ENCODE results near the gene LAMA3.

LAMA3 gene

GRCh38 chr18:23772327-23773024 is 83.2 kb downstream of the LAMA3 start:
- DNase-seq = no peak
- TF ChIP-seq POLR2A (IDR thresholded peaks at IDR 0.05; ENCODE audit: low read length) (no peak), GATA1 (IDR thresholded peaks at IDR 0.05; ENCODE audit: low read depth, low read length) (no peak)

- no peak for TF ChIP-seq GATA1 (IDR thresholded peaks at IDR 0.05; ENCODE audit: low read depth, low read length)
- TF ChIP-seq POLR2A (IDR thresholded peaks at IDR 0.05; ENCODE audit: low read length) = no peak
- DNase-seq = no peak
These were observed 87.1 kb downstream of the LAMA3 start for GRCh38 chr18:23776306-23776705.

GRCh38 chr18:23778828-23779227 is 89.6 kb downstream of the LAMA3 start:
- DNase-seq = no peak
- TF ChIP-seq POLR2A (IDR thresholded peaks at IDR 0.05; ENCODE audit: low read length) (no peak), GATA1 (IDR thresholded peaks at IDR 0.05; ENCODE audit: low read depth, low read length) (no peak)

GRCh38 chr18:23779696-23780303 is 90.5 kb downstream of the LAMA3 start:
- DNase-seq = no peak
- no peak for TF ChIP-seq GATA1 (IDR thresholded peaks at IDR 0.05; ENCODE audit: low read depth, low read length)
- no peak for TF ChIP-seq POLR2A (IDR thresholded peaks at IDR 0.05; ENCODE audit: low read length)

- TF ChIP-seq GATA1 (IDR thresholded peaks at IDR 0.05; ENCODE audit: low read depth, low read length) (no peak), POLR2A (IDR thresholded peaks at IDR 0.05; ENCODE audit: low read length) (no peak)
- DNase-seq = no peak
These were observed 95.6 kb downstream of the LAMA3 start for GRCh38 chr18:23784832-23785245.

- no peak for DNase-seq
- TF ChIP-seq POLR2A (IDR thresholded peaks at IDR 0.05; ENCODE audit: low read length) (no peak), GATA1 (IDR thresholded peaks at IDR 0.05; ENCODE audit: low read depth, low read length) (no peak)
These were observed 103.8 kb downstream of the LAMA3 start for GRCh38 chr18:23793051-23793450.

GRCh38 chr18:23793985-23794867 is 105.0 kb downstream of the LAMA3 start:
- TF ChIP-seq POLR2A (IDR thresholded peaks at IDR 0.05; ENCODE audit: low read length) (no peak), GATA1 (IDR thresholded peaks at IDR 0.05; ENCODE audit: low read depth, low read length) (no peak)
- DNase-seq = no peak

GRCh38 chr18:23798249-23798648 is 109.0 kb downstream of the LAMA3 start:
- no peak for DNase-seq
- TF ChIP-seq POLR2A (IDR thresholded peaks at IDR 0.05; ENCODE audit: low read length) = no peak
- TF ChIP-seq GATA1 (IDR thresholded peaks at IDR 0.05; ENCODE audit: low read depth, low read length) = no peak

- TF ChIP-seq POLR2A (IDR thresholded peaks at IDR 0.05; ENCODE audit: low read length) (no peak), GATA1 (IDR thresholded peaks at IDR 0.05; ENCODE audit: low read depth, low read length) (no peak)
- no peak for DNase-seq
These were observed 109.6 kb downstream of the LAMA3 start for GRCh38 chr18:23798824-23799223.

- no peak for DNase-seq
- TF ChIP-seq GATA1 (IDR thresholded peaks at IDR 0.05; ENCODE audit: low read depth, low read length) = no peak
- TF ChIP-seq POLR2A (IDR thresholded peaks at IDR 0.05; ENCODE audit: low read length) = no peak
These were observed 110.3 kb downstream of the LAMA3 start for GRCh38 chr18:23799540-23799939.

GRCh38 chr18:23800902-23801301 is 111.6 kb downstream of the LAMA3 start:
- DNase-seq = no peak
- TF ChIP-seq POLR2A (IDR thresholded peaks at IDR 0.05; ENCODE audit: low read length) (no peak), GATA1 (IDR thresholded peaks at IDR 0.05; ENCODE audit: low read depth, low read length) (no peak)

- TF ChIP-seq GATA1 (IDR thresholded peaks at IDR 0.05; ENCODE audit: low read depth, low read length) (no peak), POLR2A (IDR thresholded peaks at IDR 0.05; ENCODE audit: low read length) (no peak)
- DNase-seq = no peak
These were observed 113.6 kb downstream of the LAMA3 start for GRCh38 chr18:23802817-23803216.

GRCh38 chr18:23803755-23804154 is 114.5 kb downstream of the LAMA3 start:
- no peak for TF ChIP-seq GATA1 (IDR thresholded peaks at IDR 0.05; ENCODE audit: low read depth, low read length)
- TF ChIP-seq POLR2A (IDR thresholded peaks at IDR 0.05; ENCODE audit: low read length) = no peak
- no peak for DNase-seq

- DNase-seq = no peak
- TF ChIP-seq GATA1 (IDR thresholded peaks at IDR 0.05; ENCODE audit: low read depth, low read length) (no peak), POLR2A (IDR thresholded peaks at IDR 0.05; ENCODE audit: low read length) (no peak)
These were observed 116.6 kb downstream of the LAMA3 start for GRCh38 chr18:23805898-23806297.

All from erythroblast (primary cell).